T-cell (primary cell): ENCODE data around the gene CCDC102B. TPM values are rescaled to one million over a fixed set of nuclear protein-coding genes. Genes with fewer than 3 reads are reported as not detected.

Experiments used
- ATAC-seq, 4 experiments: fragments of 200-7000 bp in 3 of 4; fragments of 150-1000 bp in 1 of 4; cut with Tn5 transposase; replicated peaks in 1 of 4; 1 replicate in 3 of 4; 2 replicates in 1 of 4; pipeline ENCODE4 v1.10.0; 2021; ENCODE audit warnings: moderate library complexity in 3 of 4, mild to moderate bottlenecking in 2 of 4, moderate number of reproducible peaks in 1 of 4
- CTCF ChIA-PET, 2 donors: fragments of 300-600 bp; sonication (Branson Sonifier 250); formaldehyde crosslinking; loops; one replicate each; lab custom pipeline; 2022; ENCODE audit warnings: antibody characterized with exemption in 2 of 2; lab: Charles Lee
- POLR2A ChIA-PET, 2 donors: fragments of 300-600 bp; sonication (Branson Sonifier 250); formaldehyde crosslinking; loops; one replicate each; lab custom pipeline; 2022; ENCODE audit warnings: antibody characterized with exemption in 2 of 2; lab: Charles Lee
- DNase-seq, 35 experiments: peaks; one replicate each; pipeline versions ENCODE4 v3.0.0 to v3.0.0-alpha.2; 2013 to 2023
- H3K27ac ChIP-seq: one replicate; pipeline ENCODE4 v1.5.1; 2013; ENCODE audit warnings: low read length
- H3K27me3 ChIP-seq, 2 experiments: replicated peaks in 1 of 2; 1 replicate in 1 of 2; 2 replicates in 1 of 2; pipeline versions ENCODE4 v1.6.1 to v1.7.0; 2013; ENCODE audit warnings: low read length in 1 of 2, mixed read lengths in 1 of 2; ENCODE audit not compliant: control insufficient read depth in 2 of 2, insufficient read depth in 2 of 2; ENCODE audit errors: extremely low read depth in 1 of 2
- H3K36me3 ChIP-seq, 2 donors: 1 replicate in 1 of 2; 2 replicates in 1 of 2; pipeline versions ENCODE4 v1.6.1 to v1.7.0; 2013; ENCODE audit warnings: low read length in 1 of 2; ENCODE audit not compliant: control insufficient read depth in 2 of 2, insufficient read depth in 1 of 2; ENCODE audit errors: extremely low read depth in 1 of 2
- H3K4me1 ChIP-seq, 2 experiments: 1 replicate in 1 of 2; 2 replicates in 1 of 2; pipeline versions ENCODE4 v1.6.1 to v1.7.0; 2013; ENCODE audit warnings: low read length in 2 of 2, mixed read lengths in 1 of 2; ENCODE audit not compliant: insufficient read depth in 2 of 2, control insufficient read depth in 1 of 2; ENCODE audit errors: extremely low read depth in 1 of 2
- H3K4me3 ChIP-seq, 2 donors: 1 replicate in 1 of 2; 2 replicates in 1 of 2; pipeline versions ENCODE4 v1.5.1 to v1.7.0; 2013; ENCODE audit warnings: mild to moderate bottlenecking in 2 of 2, low read length in 1 of 2, moderate library complexity in 1 of 2; ENCODE audit not compliant: control insufficient read depth in 1 of 2; ENCODE audit errors: extremely low read depth in 1 of 2
- H3K9me3 ChIP-seq: 2 replicates; pipeline ENCODE4 v1.7.0; 2013
- H3K27ac Mint-ChIP-seq, 2 donors: one replicate each; pipeline ENCODE4 v1.8.0; 2020 to 2021; ENCODE audit warnings: mild to moderate bottlenecking in 2 of 2, mixed read lengths in 2 of 2
- H3K27me3 Mint-ChIP-seq, 2 donors: one replicate each; pipeline ENCODE4 v1.8.0; 2021 to 2022; ENCODE audit warnings: mixed read lengths in 2 of 2
- H3K36me3 Mint-ChIP-seq: one replicate; pipeline ENCODE4 v1.8.0; 2021; ENCODE audit warnings: mixed read lengths
- H3K4me1 Mint-ChIP-seq, 3 donors: one replicate each; pipeline ENCODE4 v1.8.0; 2020 to 2022; ENCODE audit warnings: mixed read lengths in 3 of 3, mild to moderate bottlenecking in 1 of 3
- H3K4me3 Mint-ChIP-seq, 3 donors: one replicate each; pipeline ENCODE4 v1.8.0; 2020 to 2022; ENCODE audit warnings: mild to moderate bottlenecking in 3 of 3, mixed read lengths in 3 of 3, moderate library complexity in 3 of 3
- H3K9me3 Mint-ChIP-seq, 3 donors: one replicate each; pipeline ENCODE4 v1.8.0; 2020 to 2022; ENCODE audit warnings: mixed read lengths in 3 of 3
- WGBS: methylation state at CpG from one replicate; pipeline ENCODE4 v1.1.5; 2013; ENCODE audit warnings: missing lambda C conversion rate; ENCODE audit not compliant: insufficient coverage; 5-methylcytosine and 5-hydroxymethylcytosine counted together
- total RNA-seq, 35 experiments: library from RNA in 6 of 35; stranded (reverse) in 6 of 35; fragments of 120-200 nt in 1 of 35; gene quantifications; one replicate each; pipeline versions ENCODE4 v1.2.1 to v1.2.4 and lab custom pipeline; 2013 to 2026

CCDC102B gene
- total RNA-seq, 5 donors from 2014 or later (not counting 1 experiment from before 2014, with no cell fraction given), result 4.4 to 7.0 (median 6.1) TPM

GRCh38 chr18:68843473-68844089 is 45.7 kb downstream of the CCDC102B start:
- WGBS, result no CpG with 5 or more reads among the region's 2 CpGs
- Mint-ChIP-seq H3K4me3 (no peak overlapping the region), H3K4me1 (no peaks in the 10 kb centered on the region), H3K9me3 (no peaks in the 10 kb centered on the region), H3K36me3 (no peaks in the 10 kb centered on the region), H3K27ac (no peak overlapping the region), H3K27me3 (no peaks in the 10 kb centered on the region)
- H3K36me3 ChIP-seq, result no peaks in the 10 kb centered on the region
- DNase-seq (no peak), ATAC-seq (no peak)
- no peaks in the 10 kb centered on the region for H3K4me1 ChIP-seq
- no peak overlapping the region for H3K27ac ChIP-seq
- no peaks in the 10 kb centered on the region for H3K27me3 ChIP-seq
- H3K9me3 ChIP-seq, result no peaks in the 10 kb centered on the region
- H3K4me3 ChIP-seq, result no peak overlapping the region
- ChIA-PET CTCF (interaction anchor here in 1 of 2 donors (1.1 kb wide), 1 partner anchor 1590 kb away, joined by 5 read pairs; no protein-coding TSS in a partner anchor), POLR2A (interaction anchor here in 1 of 2 donors (0.7 kb wide), 1 partner anchor 1241 kb away, joined by 3 read pairs; no protein-coding TSS in a partner anchor)

- no CpG with 5 or more reads among the region's 3 CpGs for WGBS
- no peaks in the 10 kb centered on the region for H3K36me3 Mint-ChIP-seq
These were observed 49.4 kb downstream of the CCDC102B start for GRCh38 chr18:68847219-68847837.

GRCh38 chr18:68848242-68848641 is 50.4 kb downstream of the CCDC102B start:
- no peak overlapping the region for H3K27ac Mint-ChIP-seq
- ChIA-PET CTCF (no interaction called here), POLR2A (no interaction called here)
- Histone ChIP-seq H3K27ac (no peak overlapping the region), H3K4me1 (no peaks in the 10 kb centered on the region), H3K36me3 (no peaks in the 10 kb centered on the region), H3K9me3 (no peaks in the 10 kb centered on the region), H3K4me3 (no peak overlapping the region), H3K27me3 (no peaks in the 10 kb centered on the region)
- WGBS, result no CpG with 5 or more reads among the region's 1 CpG
- no peaks in the 10 kb centered on the region for H3K36me3 Mint-ChIP-seq
- no peak overlapping the region for H3K4me3 Mint-ChIP-seq
- no peaks in the 10 kb centered on the region for H3K4me1 Mint-ChIP-seq
- ATAC-seq (no peak), DNase-seq (no peak)
- H3K27me3 Mint-ChIP-seq, result no peaks in the 10 kb centered on the region
- H3K9me3 Mint-ChIP-seq, result no peaks in the 10 kb centered on the region

More at GRCh38 chr18:68847219-68847837, 49.4 kb downstream of the CCDC102B start:
- Histone ChIP-seq H3K9me3 (no peaks in the 10 kb centered on the region), H3K36me3 (no peaks in the 10 kb centered on the region), H3K4me1 (no peaks in the 10 kb centered on the region), H3K27ac (no peak overlapping the region), H3K27me3 (no peaks in the 10 kb centered on the region), H3K4me3 (no peak overlapping the region)
- CTCF ChIA-PET, result interaction anchor here in 1 of 2 donors (1.2 kb wide), 1 partner anchor 1239 kb away, joined by 3 read pairs; no protein-coding TSS in a partner anchor
- Mint-ChIP-seq H3K4me1 (no peaks in the 10 kb centered on the region), H3K4me3 (no peak overlapping the region), H3K27ac (no peak overlapping the region), H3K27me3 (no peaks in the 10 kb centered on the region), H3K9me3 (no peaks in the 10 kb centered on the region)
- POLR2A ChIA-PET, result no interaction called here
- ATAC-seq (no peak), DNase-seq (peak in 1 of 35 experiments; percentile 32)

GRCh38 chr18:68854786-68855391 is 57.0 kb downstream of the CCDC102B start:
- H3K27ac Mint-ChIP-seq, result no peak overlapping the region
- H3K36me3 Mint-ChIP-seq, result no peaks in the 10 kb centered on the region
- no peaks in the 10 kb centered on the region for H3K27me3 Mint-ChIP-seq
- H3K36me3 ChIP-seq, result no peaks in the 10 kb centered on the region
- 67% methylated on average over 1 of the region's 4 CpGs for WGBS
- no peak overlapping the region for H3K4me3 ChIP-seq
- ChIA-PET POLR2A (no interaction called here), CTCF (interaction anchor here in 1 of 2 donors (0.6 kb wide), 1 partner anchor 854 kb away, joined by 3 read pairs; no protein-coding TSS in a partner anchor)
- H3K27me3 ChIP-seq, result no peaks in the 10 kb centered on the region
- H3K9me3 Mint-ChIP-seq, result no peaks in the 10 kb centered on the region
- no peaks in the 10 kb centered on the region for H3K9me3 ChIP-seq
- H3K4me1 Mint-ChIP-seq, result no peaks in the 10 kb centered on the region
- DNase-seq (no peak), ATAC-seq (no peak)
- H3K4me3 Mint-ChIP-seq, result no peak overlapping the region
- H3K27ac ChIP-seq, result no peak overlapping the region
- H3K4me1 ChIP-seq, result no peaks in the 10 kb centered on the region

GRCh38 chr18:68855491-68855890 is 57.6 kb downstream of the CCDC102B start:
- Histone ChIP-seq H3K9me3 (no peaks in the 10 kb centered on the region), H3K4me1 (no peaks in the 10 kb centered on the region), H3K27ac (no peak overlapping the region), H3K27me3 (no peaks in the 10 kb centered on the region), H3K36me3 (no peaks in the 10 kb centered on the region), H3K4me3 (no peak overlapping the region)
- ATAC-seq (no peak), DNase-seq (no peak)
- CTCF ChIA-PET, result no interaction called here
- Mint-ChIP-seq H3K27ac (no peak overlapping the region), H3K27me3 (no peaks in the 10 kb centered on the region), H3K9me3 (no peaks in the 10 kb centered on the region), H3K4me3 (no peak overlapping the region), H3K36me3 (no peaks in the 10 kb centered on the region), H3K4me1 (no peaks in the 10 kb centered on the region)
- POLR2A ChIA-PET, result no interaction called here

GRCh38 chr18:68861365-68861764 is 63.5 kb downstream of the CCDC102B start:
- Histone ChIP-seq H3K27me3 (no peaks in the 10 kb centered on the region), H3K4me3 (no peak overlapping the region), H3K27ac (no peak overlapping the region), H3K36me3 (no peaks in the 10 kb centered on the region), H3K9me3 (no peaks in the 10 kb centered on the region), H3K4me1 (no peaks in the 10 kb centered on the region)
- H3K4me3 Mint-ChIP-seq, result no peak overlapping the region
- no peaks in the 10 kb centered on the region for H3K36me3 Mint-ChIP-seq
- no CpG with 5 or more reads among the region's 2 CpGs for WGBS
- no peak for ATAC-seq
- no peaks in the 10 kb centered on the region for H3K4me1 Mint-ChIP-seq
- H3K27me3 Mint-ChIP-seq, result no peaks in the 10 kb centered on the region
- ChIA-PET POLR2A (no interaction called here), CTCF (no interaction called here)
- no peaks in the 10 kb centered on the region for H3K9me3 Mint-ChIP-seq
- no peak for DNase-seq
- no peak overlapping the region for H3K27ac Mint-ChIP-seq
